HG03571 (cell line): ENCODE results near the gene EP400.
"Not testable (repeated sequence)": the region's sequence is repeated elsewhere in the genome, so short reads cannot be mapped to it uniquely, and the experiment has no call there.

Experiments used
- ATAC-seq: cut with Tn5 transposase; IDR thresholded peaks from one replicate; pipeline ENCODE4 v1.9.1; 2021; ENCODE audit not compliant: unreplicated experiment

Gene EP400

DNA sequence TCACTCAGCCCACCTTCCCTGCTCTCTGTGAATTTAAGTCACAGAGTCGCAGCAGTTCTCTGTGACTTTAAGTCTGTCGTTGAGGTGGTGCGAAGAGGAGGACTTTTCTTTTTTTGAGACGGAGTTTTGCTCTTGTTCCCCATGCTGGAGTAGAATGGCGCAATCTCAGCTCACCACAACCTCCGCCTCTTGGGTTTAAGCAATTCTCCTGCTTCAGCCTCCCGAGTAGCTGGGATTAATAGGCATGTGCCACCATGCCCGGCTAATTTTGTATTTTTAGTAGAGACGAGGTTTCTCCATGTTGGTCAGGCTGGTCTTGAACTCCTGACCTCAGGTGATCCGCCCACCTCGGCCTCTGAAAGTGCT lies 35.8 kb downstream of the EP400 start:
- ATAC-seq: not testable (repeated sequence)

DNA sequence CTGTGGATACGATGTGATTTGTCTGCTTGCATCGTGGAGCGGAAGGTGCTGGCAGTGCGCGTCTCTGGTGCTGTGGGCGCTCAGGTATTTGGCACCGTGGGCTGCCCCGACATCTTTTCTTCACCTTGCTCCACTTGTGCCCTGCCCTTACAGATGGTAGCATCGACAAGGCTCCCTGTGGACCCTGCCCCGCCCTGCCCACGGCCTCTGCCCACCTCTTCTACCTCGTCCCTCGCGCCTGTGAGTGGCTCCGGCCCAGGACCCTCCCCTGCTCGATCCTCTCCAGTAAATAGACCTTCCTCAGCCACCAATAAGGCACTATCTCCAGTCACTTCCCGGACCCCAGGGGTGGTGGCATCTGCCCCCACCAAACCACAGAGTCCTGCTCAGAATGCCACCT lies 36.6 kb downstream of the EP400 start:
- no peak for ATAC-seq

DNA sequence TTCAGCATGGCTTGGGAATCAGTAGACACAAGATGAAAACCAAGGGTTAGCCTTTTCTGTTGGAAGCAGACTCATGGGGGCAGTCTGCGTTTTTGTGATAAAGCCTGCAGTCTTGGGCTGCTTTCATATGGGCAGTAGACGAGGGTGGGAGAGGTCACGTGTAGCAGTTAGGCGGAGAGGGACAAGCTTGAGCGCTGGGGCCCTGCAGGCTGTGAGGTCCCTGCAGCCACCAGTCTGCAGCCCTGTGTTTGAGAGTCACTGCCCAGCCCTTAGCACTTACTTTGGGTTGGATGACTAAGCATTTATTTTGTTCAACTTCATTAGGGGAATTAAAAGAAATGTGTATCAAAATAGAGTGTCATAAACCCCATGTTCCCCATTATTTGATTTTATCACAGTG lies 37.2 kb downstream of the EP400 start:
- no peak for ATAC-seq

DNA sequence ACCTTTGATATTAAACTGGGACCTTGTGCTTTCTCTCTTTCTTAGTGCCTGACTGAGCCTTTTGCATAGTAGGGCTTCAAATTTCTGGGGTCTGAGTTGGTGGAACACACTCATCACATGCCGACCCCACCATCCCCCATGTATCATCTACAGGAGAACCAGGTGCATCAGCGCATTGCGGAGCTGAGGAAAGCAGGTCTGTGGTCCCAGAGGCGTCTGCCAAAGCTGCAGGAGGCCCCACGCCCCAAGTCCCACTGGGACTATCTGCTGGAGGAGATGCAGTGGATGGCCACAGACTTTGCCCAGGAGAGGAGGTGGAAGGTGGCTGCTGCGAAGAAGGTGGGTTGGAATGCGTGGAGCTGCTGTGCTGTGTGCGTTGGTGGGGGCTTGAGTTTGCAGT lies 37.8 kb downstream of the EP400 start:
- ATAC-seq: no peak

GRCh38 chr12:131988054-131988796 lies 38.5 kb downstream of the EP400 start:
- no peak for ATAC-seq

DNA sequence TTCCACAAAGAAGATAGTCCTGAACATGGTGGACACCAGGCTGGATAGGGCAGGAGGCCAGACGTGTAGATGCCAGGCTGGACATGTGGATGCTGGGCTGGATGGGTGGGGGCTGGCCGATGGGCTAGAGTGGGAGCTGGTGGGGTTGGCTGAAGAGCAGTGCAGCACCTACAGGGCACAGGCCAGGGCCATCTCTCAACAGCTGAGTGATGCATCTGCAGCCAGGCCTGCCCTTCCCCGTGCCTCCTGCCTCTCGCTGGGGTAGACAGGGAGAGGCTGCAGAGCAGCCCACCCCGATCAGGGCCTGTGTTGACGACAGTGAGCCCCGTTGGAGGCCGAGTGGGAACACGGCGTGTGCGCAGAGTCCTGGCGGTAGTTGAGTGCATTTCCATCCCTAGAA lies 39.3 kb downstream of the EP400 start:
- ATAC-seq: no peak

DNA sequence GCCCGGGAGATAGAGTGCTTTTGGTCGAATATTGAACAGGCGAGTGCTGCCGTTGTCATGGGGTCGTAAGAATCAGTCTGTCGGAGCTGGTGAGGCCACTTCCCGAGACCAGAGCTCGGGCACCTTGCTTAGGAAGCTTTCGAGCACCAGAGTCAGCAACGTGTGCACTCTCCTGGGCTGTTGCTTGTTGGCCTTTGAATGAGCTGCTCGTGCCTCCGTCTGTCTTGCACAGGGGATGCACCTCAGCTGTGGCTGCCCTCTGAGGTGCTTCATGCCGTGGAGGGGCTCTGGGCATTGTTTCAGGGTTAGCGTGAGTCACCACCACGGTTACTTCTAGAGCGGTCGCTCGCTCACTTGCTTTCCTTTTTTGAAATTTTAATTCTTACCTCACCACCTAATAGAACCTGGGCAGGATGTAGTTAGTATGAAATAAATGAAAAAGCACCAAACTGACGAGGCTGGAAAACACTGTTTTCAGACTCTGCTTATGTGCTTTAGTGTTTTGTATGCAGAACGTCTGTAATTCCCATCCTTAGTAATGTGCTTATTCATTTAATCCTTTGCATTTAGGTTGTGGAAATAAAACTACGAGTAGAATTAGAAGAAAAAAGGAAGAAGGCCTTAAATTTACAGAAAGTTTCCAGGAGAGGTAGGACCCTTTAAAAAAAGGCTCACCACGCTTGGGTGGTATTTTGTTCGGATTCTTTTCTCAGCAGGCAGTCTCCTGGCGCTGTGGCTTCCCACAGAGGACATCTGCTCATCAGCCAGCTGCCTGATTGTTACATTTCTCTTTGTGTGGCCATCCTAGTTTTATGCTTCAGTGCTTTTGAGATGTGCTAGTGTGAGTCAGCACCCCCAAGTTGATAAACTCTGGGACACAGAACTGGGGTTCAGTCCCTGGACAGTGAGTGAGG lies 40.6 kb downstream of the EP400 start:
- ATAC-seq: no peak

DNA sequence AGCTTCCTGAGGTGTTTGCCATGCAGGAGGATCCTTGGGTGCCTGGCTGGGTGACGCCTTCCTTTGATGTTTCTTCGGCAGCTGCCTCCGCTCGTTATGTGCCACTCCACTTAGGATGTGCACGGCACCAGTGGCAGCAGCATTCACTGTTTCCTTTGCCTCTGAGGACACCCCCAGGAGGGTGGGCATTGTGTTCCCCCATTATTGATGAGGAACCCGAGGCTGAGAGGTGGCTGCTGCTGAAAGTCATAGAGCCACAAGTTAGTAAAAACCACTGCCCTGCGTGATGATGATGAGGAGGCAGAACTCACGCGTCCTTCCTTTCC lies 41.2 kb downstream of the EP400 start:
- ATAC-seq: no peak

GRCh38 chr12:131991816-131992430 lies 42.2 kb downstream of the EP400 start:
- no peak for ATAC-seq

DNA sequence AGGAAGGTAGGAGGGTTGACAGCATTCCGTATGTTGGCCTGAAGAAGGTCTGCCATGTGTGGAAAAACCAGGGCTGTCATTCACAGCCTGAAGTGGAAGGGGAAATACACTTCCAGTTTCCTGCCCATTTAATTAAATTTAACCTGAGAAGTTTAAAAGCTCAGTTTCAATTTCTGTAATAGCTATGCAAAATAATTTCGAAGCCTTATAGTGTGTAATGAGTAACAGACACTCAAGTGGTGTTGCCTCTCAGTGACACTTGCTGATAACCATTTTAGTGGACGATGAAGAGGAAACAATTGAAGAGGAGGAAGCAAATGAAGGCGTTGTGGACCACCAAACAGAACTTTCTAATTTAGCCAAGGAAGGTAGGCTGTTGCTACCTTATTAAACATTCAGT lies 44.8 kb downstream of the EP400 start:
- ATAC-seq: peak; percentile 78

- no peak for ATAC-seq
Measured at GRCh38 chr12:132000286-132000872, 50.6 kb downstream of the EP400 start.

- ATAC-seq: no peak
Measured at GRCh38 chr12:132003846-132004245, 54.1 kb downstream of the EP400 start.

- ATAC-seq: no peak
Measured at GRCh38 chr12:132004946-132005345, 55.2 kb downstream of the EP400 start.

- no peak for ATAC-seq
Measured at GRCh38 chr12:132006056-132006680, 56.4 kb downstream of the EP400 start.

- ATAC-seq: no peak
Measured at GRCh38 chr12:132007041-132007440, 57.3 kb downstream of the EP400 start.

GRCh38 chr12:132009336-132009859 lies 59.7 kb downstream of the EP400 start:
- ATAC-seq: no peak

- ATAC-seq: no peak
Measured at GRCh38 chr12:132012919-132013568, 63.3 kb downstream of the EP400 start.

DNA sequence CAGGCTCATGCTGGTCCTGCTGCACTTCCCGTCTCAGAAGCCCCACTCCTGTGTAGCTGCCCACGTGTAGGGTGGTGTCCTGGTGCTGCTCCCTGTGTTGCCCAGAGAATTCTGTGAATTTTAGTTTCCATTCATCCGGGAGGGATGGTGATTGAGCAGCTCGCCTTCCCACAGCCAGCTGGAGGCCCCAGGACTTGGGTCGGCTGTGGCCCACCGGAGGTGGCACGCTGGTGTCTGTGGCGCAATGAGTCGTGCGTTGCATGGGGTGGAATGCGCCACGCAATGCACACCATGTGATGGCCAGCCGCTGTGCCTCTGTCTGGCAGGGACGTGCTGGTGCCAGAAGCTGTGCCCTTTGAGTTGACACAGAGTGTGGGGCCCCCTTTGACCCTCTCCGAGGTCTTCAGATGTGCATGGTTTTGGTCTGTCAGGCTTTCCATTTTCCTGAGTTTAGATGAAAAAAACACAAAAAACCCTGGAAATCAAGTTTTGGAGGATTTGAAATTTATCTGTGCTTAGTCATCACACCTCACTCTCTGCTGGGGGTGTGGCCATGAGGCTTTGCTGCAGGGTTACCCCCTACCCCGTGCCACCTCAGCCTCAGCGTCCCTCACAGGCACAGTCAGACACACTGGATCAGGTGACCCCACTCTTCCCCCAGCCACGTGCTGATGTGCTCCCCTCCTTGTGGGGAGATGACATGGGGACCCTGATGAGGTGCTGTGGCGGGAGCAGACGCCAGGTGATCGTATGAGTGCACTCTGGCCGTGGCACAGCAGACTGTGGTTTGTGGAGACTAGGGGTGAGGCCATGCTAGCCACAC lies 64.6 kb downstream of the EP400 start:
- no peak for ATAC-seq

DNA sequence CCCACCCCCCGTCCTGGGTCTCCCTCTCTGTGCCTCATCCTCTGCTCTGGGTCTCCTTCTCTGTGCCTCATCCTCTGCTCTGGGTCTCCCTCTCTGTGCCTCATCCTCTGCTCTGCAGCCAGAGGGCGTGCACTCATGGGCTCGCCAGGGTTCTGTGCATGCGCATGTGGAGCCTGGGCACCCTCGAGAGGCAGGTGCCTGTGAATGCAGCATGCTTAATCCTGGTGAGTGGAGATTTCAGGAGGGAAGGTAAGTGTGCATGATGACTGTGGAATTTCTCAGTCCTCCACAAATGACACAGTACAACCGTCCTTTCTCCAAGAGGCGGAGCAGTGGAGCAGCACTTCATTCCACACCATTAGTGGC lies 65.2 kb downstream of the EP400 start:
- ATAC-seq: no peak
